GOT3 (cell line): ENCODE data around the gene APMAP.

Experiments
- DNase-seq: peaks from one replicate; lab custom pipeline; 2025; ENCODE audit warnings: mixed read lengths; lab: John Stamatoyannopoulos, UW

The APMAP gene

GRCh38 chr20:24992487-24993205, at the start of gene APMAP:
Gene APMAP, minus strand, starts transcription at chr20:24992751. Its CDS starts 63 bp downstream, at chr20:24992688.
- peak; percentile 86 for DNase-seq

GRCh38 chr20:25041813-25042530, 49.4 kb upstream of the APMAP start:
- DNase-seq: no peak

- no peak for DNase-seq
Observed at GRCh38 chr20:25040438-25040831, 47.9 kb upstream of the APMAP start.

GRCh38 chr20:25039697-25040437, 47.3 kb upstream of the APMAP start:
- DNase-seq: no peak

GRCh38 chr20:25038591-25039015, 46.1 kb upstream of the APMAP start:
- no peak for DNase-seq

- DNase-seq: no peak
Observed at GRCh38 chr20:25038103-25038410, 45.5 kb upstream of the APMAP start.

- DNase-seq: no peak
Observed at GRCh38 chr20:25037288-25038102, 44.9 kb upstream of the APMAP start.

GRCh38 chr20:25036331-25036936, 43.9 kb upstream of the APMAP start:
- no peak for DNase-seq

GRCh38 chr20:25035921-25036320, 43.4 kb upstream of the APMAP start:
- DNase-seq: no peak

- no peak for DNase-seq
Observed at GRCh38 chr20:25033924-25034300, 41.4 kb upstream of the APMAP start.

GRCh38 chr20:25033265-25033923, 40.8 kb upstream of the APMAP start:
- no peak for DNase-seq

- DNase-seq: no peak
Observed at GRCh38 chr20:25032478-25033264, 40.1 kb upstream of the APMAP start.

- DNase-seq: no peak
Observed at GRCh38 chr20:25032065-25032477, 39.5 kb upstream of the APMAP start.

GRCh38 chr20:25031241-25031640, 38.7 kb upstream of the APMAP start:
- no peak for DNase-seq

- DNase-seq: no peak
Observed at GRCh38 chr20:25030649-25031207, 38.2 kb upstream of the APMAP start.

GRCh38 chr20:25030007-25030648, 37.6 kb upstream of the APMAP start:
- DNase-seq: no peak

- DNase-seq: no peak
Observed at GRCh38 chr20:25025986-25026605, 33.5 kb upstream of the APMAP start.

GRCh38 chr20:25025091-25025861, 32.7 kb upstream of the APMAP start:
- DNase-seq: no peak
